GM21576 (cell line): ENCODE data around the gene HAPLN1.
A peak's percentile ranks its signal among the peaks of the same experiment; 100 is the strongest.
"Not testable (repeated sequence)": the region's sequence is repeated elsewhere in the genome, so short reads cannot be mapped to it uniquely, and the experiment has no call there.

Experiments used
- ATAC-seq: cut with Tn5 transposase; IDR thresholded peaks from one replicate; pipeline ENCODE4 v1.9.1; 2021; ENCODE audit warnings: mild to moderate bottlenecking, moderate library complexity; ENCODE audit not compliant: unreplicated experiment

Gene HAPLN1

DNA sequence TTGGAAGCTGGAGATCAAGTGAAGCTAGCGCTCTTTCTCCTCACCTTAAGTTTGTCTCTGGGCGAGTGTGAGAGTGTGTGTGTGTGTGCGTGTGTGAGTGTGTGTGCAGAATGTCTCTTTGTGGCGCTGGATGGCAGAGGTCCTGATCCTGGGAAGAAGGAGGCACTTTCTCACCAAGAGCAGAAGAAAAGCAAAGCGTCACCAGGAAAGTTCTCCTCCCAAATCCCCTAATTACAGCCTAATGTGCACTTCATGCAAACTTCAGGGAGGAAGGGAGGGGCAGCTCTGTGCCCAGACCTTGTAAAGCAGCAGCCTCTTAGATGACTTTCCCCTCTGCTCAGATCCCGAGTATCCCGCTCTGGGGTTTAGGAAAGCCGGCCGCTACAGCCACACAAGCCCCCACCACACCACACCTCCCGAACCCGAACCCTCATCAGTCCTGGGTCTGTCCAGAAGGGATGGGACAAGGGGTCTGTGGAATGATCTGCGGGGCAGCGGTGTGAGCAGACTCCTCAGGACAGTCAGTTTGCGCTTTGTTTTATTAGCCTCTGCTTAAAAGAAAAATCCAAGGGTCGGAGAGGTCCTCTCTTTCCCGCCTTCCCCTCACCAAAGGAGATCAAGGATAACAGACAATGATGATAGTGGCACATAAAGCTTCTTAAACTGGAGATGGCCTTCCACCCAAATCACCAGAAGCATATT, at the start of gene HAPLN1:
Gene HAPLN1, minus strand, starts transcription at position 20 of the 702 bp plus-strand sequence. CDS start 47,332 bp downstream, outside the sequence.
- no peak for ATAC-seq

DNA sequence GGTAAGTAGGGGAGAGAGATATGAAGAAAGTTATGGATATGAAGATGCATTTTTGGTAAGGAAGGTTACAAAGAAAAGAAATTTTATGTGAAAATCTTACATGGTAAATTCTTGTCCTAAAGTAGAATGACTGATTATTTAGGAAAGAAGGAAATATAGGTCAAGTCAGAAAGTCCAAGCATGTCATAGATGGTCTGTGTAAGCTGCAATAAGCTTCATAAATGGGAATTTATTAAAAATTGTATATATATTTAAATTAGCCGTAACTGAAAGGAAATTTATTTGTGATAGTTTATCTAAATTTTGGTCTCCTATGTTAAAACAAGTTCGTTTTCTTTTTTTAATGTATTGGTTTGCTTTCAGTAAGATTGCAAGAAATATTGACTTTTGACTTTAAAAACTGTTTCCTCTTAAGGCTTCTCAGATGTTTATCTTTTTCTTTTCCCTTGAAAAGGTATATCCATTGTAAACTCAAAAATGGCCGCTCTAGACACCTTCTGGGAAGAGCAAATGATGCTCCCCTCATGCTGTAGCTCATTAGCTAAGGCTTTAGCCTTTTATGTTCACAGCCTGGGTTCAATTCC, 46.8 kb upstream of the HAPLN1 start:
- no peak for ATAC-seq

DNA sequence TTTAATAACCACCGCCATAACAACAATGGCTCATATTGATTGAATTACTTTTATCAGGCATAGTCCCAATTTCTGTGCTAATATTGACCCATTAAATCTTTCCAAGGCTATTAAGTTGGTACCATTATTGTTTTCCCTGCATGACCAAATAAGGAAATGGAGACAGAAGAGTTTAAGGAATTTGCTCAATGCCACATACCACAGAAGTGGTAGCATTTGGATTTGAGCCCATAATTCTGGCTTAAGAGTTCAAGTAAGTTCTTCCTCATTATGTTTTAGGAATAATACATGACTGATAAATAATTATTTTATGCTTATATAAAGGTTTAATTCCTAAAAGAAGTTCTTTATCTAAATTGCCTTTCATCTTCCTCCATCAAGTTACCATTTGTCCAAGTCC, 43.4 kb upstream of the HAPLN1 start:
- ATAC-seq = no peak

DNA sequence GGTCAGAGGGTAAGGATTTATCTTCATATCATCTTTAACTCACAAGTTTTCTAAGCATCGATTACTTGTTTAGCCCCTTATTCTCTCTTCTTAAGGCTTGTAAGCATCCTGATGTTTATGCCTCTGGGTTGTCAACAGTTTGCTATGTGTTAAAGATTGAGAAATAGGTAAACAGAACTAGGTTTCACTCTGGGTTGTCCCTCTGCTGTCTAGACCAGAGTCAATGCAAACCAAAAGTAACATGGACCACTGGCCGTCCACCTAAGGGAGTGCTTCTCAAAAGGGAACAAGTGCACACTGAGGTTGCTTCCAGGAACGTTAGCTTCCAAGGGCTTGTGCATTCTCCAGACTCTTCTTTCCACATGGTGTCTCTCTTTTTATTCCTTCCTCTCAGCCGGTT, 39.9 kb upstream of the HAPLN1 start:
- no peak for ATAC-seq

DNA sequence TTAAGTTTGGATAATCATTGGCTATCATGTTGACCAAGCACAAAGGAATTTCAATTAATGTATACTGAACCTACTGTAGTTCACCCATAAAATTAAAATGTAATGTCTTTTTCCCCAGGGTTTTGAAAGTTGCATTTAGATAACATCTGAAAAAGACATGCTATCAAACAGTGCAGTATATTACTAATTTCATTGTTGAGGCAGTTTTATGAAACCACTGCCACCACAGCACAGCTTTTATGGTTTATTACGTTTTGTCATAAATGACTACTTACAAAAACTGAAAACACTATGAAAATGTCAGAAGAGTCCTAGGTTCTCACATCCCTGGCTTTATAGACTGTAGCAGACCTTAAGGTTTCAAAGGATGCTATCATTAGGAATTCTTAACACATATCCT, 32.0 kb upstream of the HAPLN1 start:
- no peak for ATAC-seq

DNA sequence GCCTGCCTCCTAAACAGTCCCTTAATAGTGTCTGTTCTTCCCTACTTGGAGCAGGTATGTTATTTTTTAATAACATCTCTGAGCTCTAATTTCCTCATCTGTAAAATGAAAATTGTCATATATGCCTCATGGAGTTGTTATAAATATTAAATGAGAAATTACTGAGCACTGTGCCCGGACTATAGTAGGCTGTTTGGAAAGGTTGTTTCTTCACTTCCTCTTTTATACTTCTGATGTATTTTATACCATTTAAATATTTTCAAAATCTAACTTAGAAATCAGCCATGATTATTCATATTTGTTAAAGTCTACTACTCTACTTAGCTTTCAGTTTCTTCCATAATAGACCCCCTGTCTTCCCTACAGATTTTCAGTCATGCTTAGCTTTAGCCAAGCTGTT, 30.5 kb upstream of the HAPLN1 start:
- no peak for ATAC-seq

DNA sequence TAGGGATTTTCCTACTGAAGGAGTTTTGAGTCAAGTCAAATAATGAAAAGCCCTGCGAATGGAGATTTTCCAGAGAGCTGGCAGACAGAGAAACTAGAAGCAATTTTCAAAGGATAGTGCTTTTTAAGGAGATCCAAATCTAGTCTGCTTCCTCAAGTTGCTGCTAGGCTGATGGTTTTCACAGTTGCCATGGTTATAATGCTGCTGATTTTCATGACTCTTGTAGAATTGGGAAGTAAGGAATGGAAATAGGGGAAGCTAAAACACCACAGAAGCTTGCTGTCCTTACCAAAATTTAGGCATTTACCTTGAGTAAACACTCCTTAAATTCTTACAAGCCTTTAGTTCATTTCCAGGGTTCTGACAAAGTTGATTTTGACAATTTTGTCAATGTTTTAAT, 30.1 kb upstream of the HAPLN1 start:
- ATAC-seq = no peak

DNA sequence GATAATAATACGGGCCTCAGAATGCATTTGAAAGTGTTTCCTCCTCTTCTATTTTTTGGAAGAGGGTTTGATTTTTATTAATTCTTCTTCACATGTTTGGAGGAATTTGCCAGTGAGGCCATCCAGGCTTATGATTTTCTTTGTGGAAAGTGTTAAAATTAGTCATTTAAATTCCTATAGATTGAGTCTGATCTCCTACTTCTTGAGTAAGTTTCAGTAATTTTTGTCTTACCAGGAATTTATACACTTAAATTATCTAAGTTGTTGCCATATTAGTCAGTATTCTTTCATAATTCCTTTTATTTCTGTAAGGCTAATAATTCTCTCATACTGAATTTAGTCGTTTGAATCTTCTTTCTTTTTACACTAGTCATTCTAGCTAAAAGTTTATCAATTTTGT, 25.2 kb upstream of the HAPLN1 start:
- no peak for ATAC-seq

DNA sequence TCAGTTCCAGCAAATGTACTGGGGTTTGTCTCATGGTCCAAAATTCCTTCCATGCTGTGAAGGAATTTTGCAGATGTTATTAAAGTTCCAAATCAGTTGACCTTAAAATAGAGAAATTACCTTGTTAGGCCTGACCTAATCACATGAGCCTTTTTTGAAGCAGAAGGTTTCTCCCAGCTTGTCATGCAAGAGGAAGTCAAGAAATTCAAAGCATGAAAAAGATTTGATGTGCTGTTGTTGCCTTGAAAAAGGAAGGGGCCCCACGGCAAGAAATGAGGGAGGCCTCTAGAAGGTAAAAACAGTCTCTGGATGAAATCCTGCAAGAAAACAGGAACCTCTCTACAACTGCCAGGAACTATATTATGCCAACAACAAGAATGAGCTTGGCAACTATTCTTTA, 24.2 kb upstream of the HAPLN1 start:
- ATAC-seq = no peak

DNA sequence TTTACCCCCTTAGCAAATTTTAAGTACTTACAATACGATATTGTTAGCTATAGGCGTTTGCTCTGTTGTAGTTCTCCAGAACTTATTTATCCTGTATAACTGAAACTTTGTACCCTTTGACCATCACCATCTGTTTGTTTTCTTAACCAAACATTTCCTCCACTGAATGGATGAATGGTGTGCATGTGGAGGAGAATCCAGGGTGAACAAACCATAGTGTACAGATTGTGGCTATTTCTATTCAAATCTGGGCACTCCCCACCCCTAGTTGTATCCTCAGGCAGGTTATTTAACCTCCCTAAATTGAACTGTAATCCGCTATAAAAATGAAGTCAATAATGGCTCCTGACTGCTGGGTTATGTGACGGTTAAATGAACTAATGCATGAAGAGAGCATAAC, 21.4 kb upstream of the HAPLN1 start:
- no peak for ATAC-seq

DNA sequence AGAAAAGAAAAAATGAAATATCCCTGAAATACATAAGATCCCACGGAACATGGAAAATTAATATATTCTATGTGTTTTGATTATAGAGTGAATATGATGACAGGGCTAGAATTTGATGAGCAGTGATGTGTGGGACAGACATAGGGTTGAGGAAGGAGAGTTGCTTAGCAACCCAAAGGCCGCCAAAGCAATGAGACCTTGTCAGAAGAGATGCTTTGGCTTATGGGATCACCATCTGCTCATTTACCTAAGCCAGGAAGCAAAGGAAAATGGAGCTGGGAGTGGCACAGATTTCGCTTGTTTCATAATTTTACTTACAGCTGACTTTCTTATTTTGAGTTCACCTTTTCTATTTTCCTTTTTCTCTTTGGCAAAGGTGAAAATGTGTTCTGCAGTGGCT, 20.9 kb upstream of the HAPLN1 start:
- no peak for ATAC-seq

DNA sequence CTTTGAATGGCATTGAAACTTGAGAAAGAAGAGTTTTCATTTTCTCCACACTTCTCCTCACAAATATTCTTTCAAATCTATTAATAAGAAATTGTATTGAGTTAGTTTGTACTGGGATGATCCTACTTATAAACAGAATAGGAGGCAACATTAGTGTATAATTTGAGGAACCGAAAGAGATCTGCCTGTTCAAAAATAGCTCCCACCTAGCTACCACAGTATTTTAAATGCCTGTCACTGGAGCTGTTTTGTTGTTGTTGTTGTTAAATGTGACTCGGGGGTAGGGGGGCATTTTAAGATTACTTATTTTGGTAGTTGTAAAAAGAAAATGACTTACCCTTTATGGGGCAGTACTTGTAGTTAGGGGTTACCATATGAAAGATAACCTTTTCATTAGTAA, 20.1 kb upstream of the HAPLN1 start:
- ATAC-seq = peak; percentile 93

DNA sequence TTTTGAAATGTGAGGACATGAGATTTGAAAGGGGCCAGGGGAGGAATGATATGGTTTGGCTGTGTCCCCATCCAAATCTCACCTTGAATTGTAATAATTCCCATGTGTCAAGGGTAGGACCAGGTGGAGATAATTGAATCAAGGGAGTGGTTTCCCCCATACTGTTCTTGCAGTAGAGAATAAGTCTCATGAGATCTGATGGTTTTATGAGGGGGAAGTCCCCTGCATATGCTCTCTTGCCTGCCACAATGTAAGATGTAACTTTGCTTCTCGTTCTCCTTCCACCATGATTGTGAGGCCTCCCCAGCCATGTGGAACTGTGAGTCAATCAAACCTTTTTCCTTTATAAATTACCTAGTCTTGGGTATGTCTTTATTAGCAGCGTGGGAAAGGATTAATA, 15.5 kb upstream of the HAPLN1 start:
- not testable (repeated sequence) for ATAC-seq

DNA sequence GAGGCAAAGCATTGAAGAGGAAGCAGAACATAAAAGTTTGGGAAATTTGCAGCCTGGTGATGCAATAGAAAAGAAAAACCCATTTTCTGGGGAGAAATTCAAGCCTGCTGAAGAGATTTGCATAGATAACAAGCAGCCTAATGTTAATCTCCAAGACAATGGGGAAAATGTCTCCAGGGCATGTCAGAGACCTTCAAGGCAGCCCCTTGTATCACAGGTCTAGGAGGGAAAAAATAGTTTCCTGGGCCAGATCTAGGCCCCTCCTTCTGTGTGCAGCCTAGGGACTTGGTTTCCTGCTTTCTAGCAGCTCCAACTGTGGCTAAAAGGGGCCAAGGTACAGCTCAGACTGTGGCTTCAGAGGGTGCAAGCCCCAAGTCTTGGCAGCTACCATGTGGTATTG, 14.4 kb upstream of the HAPLN1 start:
- not testable (repeated sequence) for ATAC-seq

DNA sequence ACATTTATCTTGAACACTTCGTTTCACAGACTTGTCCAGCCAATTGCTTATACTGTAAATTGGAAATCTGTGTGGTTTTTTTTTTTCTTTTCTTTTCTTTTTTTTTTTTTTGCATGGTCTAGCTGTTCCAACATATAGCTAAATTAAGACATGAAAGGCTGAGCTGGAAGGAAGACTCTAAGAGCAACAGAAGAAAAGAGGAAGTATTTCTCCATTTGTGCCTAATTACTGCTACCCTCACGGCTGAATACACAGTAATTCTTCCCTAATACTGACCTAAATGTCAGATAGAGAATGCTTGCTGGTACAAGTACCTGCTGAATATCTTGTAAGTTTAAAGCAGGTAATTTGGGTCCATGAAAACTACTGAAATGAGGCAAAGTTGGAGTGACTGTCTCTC, 11.0 kb upstream of the HAPLN1 start:
- no peak for ATAC-seq

DNA sequence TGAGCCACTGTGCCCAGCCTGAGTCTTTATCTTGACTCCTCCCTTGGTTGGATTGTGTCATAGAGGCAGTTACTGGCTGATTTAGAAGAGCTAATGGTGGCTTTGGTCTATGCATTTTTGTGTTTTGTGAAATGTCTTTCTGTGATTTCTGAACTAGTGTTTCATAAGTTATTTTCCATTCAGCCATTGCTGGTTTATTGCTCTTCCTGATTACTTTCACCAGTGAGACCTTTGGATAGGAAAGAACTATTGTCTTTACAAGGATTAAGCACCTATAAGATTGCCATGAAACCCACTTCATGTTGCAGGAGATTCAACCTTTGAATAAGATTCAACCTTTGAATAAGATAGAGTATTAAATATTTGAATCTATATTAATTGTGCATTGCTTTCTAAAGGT, 8.7 kb upstream of the HAPLN1 start:
- ATAC-seq = no peak

DNA sequence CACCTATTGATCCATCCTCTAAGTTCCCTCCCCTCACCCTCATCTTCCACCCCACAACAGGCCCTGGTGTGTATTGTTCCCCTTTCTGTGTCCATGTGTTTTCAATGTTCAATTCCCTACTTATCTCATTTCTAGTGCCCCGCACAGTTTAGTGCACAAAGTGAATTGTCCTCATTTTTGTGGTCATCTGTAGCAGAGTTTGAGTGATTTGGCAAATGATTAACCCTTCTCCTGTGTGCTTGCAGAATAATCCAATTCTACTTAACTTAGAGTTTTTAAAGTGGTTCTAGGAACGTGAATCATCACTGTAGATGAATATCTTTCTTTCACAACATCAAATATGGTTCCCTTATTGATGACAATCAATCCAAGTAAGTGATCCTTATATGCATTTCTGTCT, 6.3 kb upstream of the HAPLN1 start:
- no peak for ATAC-seq

DNA sequence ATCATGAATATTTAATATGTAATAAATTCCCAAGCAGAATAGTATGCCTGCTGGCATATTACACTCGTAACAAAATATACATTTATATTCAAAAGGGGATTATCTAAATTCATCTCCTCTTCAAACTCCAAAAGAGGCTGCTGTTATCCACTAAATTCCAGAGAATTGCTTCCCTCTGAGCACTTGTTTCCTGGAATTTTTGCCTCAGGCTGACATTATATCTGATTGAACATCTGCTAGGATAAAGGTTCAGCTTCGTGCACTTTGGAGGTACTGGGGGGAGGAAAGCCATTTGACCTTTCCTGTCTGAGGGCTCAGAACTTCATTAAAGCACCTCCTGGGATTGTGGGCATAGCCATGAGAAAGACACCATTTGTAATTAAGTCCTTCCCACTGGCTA, 4.3 kb upstream of the HAPLN1 start:
- ATAC-seq = no peak

DNA sequence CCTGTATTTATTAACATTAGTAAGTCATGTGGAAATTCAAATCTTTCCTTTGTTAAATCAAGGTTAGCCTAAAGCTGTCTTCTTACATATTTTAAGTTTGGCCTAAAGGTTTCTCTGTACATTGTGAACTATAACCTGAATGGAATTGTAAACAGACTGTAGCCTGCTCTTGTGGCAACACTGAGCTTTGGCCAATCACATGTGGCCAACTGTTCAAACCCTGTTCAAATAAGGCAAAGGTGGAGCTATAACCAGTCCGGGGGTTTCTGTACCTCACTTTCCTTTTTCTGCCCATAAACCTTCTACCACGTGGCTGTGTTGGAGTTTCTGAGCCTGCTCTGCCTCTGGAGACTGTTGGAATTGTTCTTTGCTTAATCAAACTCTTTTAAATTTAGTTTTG, 3.3 kb upstream of the HAPLN1 start:
- ATAC-seq = no peak

DNA sequence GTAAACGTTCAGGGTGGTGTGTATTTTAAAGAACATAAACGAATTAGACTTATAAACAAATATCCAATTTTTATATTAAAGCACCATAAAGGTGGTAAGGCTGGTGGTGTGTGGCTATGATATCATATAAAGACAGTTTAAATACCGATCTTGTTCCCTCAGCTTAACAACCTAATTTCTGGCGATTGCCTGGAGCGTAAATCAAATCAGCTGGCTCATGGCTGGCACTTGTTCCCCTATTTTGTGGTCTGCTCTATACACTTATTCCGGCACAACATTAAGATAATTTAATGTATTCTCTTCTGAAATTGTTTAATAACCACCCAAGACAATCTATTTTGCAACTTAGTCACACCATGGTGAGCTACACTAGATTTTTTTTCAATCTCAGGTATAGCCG, 2.4 kb upstream of the HAPLN1 start:
- ATAC-seq = no peak

DNA sequence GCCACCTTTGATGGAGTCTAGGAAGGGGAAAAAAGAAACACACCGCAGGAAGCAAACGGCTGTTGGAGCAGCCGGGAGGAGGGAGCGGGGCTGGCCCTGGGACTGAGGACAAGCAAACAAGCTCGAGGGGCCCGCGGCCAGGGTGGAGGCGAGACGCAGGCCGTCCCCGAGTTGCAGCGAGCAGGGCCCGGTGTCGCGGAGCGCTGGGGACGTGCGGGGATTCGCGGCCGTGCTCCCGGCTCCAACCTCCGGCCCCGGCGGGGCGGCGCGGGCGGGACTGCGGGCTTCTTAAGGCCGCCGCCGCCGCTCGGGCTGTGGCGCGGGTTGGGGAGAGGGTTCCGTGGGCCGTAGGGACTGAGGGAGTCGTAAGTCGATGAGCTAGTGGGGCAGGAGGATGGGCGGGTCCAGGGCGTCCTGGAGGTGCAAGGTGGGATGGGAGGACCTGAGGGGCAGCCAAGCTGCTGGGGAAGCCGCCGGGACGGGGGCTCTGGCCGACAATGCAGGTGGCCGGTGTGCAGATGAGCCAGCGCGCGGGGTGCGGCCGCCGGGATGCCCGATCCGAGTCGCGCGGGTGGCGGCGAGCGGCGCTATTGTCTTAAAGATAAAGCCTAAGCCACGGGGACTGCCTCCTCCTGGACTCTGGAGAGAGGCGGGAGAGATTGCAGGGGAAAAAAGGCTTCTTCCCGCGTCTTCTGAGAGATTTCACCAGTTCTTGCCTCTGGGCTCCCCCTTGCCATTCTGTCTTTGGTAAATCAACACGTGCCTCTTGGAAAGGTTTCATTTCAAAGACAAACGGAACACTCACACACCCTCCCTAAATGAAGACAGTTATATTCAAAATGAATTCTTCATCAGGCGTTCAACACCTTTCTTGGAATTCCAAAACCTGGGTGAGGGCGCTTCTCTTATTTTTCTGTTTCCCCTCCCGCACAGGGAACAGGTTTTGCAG, 1.6 kb upstream of the HAPLN1 start:
- peak; percentile 61 for ATAC-seq

DNA sequence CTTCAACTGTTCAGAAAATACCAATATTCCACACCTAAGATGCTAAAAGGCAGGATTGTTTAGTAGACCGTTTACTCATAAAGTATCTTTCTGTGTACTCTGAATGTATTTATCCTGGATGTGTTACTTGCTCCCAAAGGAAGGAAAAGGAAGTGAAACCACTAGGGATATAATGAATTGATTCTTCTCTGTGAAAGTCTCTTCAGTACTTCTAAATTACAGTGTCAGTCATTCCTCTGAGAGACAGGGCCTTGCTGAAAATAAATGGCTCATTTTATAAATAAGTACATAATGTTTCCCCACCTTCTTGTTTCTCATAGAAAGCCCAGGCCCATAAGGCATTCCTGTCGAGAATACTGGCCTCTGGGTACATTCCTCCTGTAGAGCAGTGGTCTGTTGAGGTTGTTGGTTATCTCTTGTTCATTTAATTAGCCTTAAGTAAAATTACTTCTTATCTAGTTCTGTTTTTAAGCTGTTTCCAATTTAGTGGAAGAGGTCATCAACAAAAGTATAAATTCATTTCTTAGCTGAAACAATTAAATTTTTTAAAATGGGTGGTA, 1.6 kb downstream of the HAPLN1 start:
- no peak for ATAC-seq
